GM23338 (cell line): ENCODE results near the gene SERPINB12. TPM values are rescaled to one million over a fixed set of nuclear protein-coding genes. Genes with fewer than 3 reads are reported as not detected.

ENCODE experiments used
- ATAC-seq: fragments of 200-7000 bp; cut with Tn5 transposase; 3 replicates; pipeline ENCODE4 v1.9.1; 2020
- DNase-seq: peaks from one replicate; pipeline ENCODE4 v3.0.0-alpha.2; 2015; ENCODE audit warnings: low spot score
- H2AFZ ChIP-seq: fragments of 200-600 bp; sonication (generic); 2 replicates; pipeline ENCODE4 v1.8.0; 2016; ENCODE audit warnings: antibody characterized with exemption, mild to moderate bottlenecking, moderate library complexity
- H3F3A ChIP-seq: fragments of 200-600 bp; sonication (generic); replicated peaks from 2 replicates; pipeline ENCODE4 v1.8.0; 2017; ENCODE audit warnings: antibody characterized with exemption, mixed run types, low read depth
- H3K27ac ChIP-seq: fragments of 200-600 bp; sonication (generic); 2 replicates; pipeline ENCODE4 v1.6.1; 2016; ENCODE audit warnings: low read depth
- H3K27me3 ChIP-seq: fragments of 200-600 bp; sonication (generic); 2 replicates; pipeline ENCODE4 v1.8.0; 2016; ENCODE audit warnings: mild to moderate bottlenecking, mixed run types, moderate library complexity; ENCODE audit not compliant: insufficient read depth
- H3K36me3 ChIP-seq: fragments of 200-600 bp; sonication (generic); 2 replicates; pipeline ENCODE4 v1.8.0; 2016; ENCODE audit warnings: mild to moderate bottlenecking; ENCODE audit not compliant: insufficient read depth
- H3K4me1 ChIP-seq: fragments of 200-600 bp; sonication (generic); 2 replicates; pipeline ENCODE4 v1.8.0; 2016; ENCODE audit warnings: mild to moderate bottlenecking, moderate library complexity; ENCODE audit not compliant: insufficient read depth
- H3K4me2 ChIP-seq: fragments of 200-600 bp; sonication (generic); 2 replicates; pipeline ENCODE4 v1.7.1; 2017; ENCODE audit warnings: mixed run types
- H3K4me3 ChIP-seq: fragments of 200-600 bp; sonication (generic); 2 replicates; pipeline ENCODE4 v1.6.1; 2016; ENCODE audit warnings: mixed run types
- H3K79me2 ChIP-seq: fragments of 200-600 bp; sonication (generic); replicated peaks from 2 replicates; pipeline ENCODE4 v1.8.0; 2017; ENCODE audit warnings: mild to moderate bottlenecking; ENCODE audit not compliant: insufficient read depth
- H3K9me2 ChIP-seq: fragments of 200-600 bp; sonication (generic); 2 replicates; pipeline ENCODE4 v1.8.0; 2017; ENCODE audit not compliant: insufficient read depth
- H4K20me1 ChIP-seq: fragments of 200-600 bp; sonication (generic); replicated peaks from 2 replicates; pipeline ENCODE4 v1.8.0; 2017; ENCODE audit warnings: mild to moderate bottlenecking; ENCODE audit not compliant: insufficient read depth
- H3K27ac Mint-ChIP-seq: 2 replicates; pipeline ENCODE4 v1.8.0; 2020; ENCODE audit warnings: inconsistent platforms, mild to moderate bottlenecking, moderate library complexity, mixed read lengths
- H3K27me3 Mint-ChIP-seq: 3 replicates; pipeline ENCODE4 v1.8.0; 2022; ENCODE audit warnings: low read depth, mild to moderate bottlenecking, moderate library complexity, mixed read lengths, inconsistent platforms; ENCODE audit not compliant: insufficient read depth, poor library complexity
- H3K36me3 Mint-ChIP-seq: 3 replicates; pipeline ENCODE4 v1.8.0; 2021; ENCODE audit warnings: low read depth, mild to moderate bottlenecking, inconsistent platforms, moderate library complexity, mixed read lengths
- H3K4me1 Mint-ChIP-seq: 3 replicates; pipeline ENCODE4 v1.8.0; 2020; ENCODE audit warnings: mild to moderate bottlenecking, inconsistent platforms, mixed read lengths
- H3K4me3 Mint-ChIP-seq: 3 replicates; pipeline ENCODE4 v1.8.0; 2021; ENCODE audit warnings: moderate library complexity, mild to moderate bottlenecking, inconsistent platforms, mixed read lengths
- H3K9me3 Mint-ChIP-seq: 3 replicates; pipeline ENCODE4 v1.8.0; 2020; ENCODE audit warnings: moderate library complexity, mild to moderate bottlenecking, inconsistent platforms, mixed read lengths
- CREB1 ChIP-seq: fragments of 250-450 bp; sonication (Bioruptor Pico); IDR thresholded peaks from 2 replicates; pipeline ENCODE4 v1.5.0; 2020; ENCODE audit warnings: low read depth, mild to moderate bottlenecking, moderate library complexity
- EZH2 ChIP-seq: fragments of 200-600 bp; sonication (generic); IDR thresholded peaks from one replicate; pipeline ENCODE4 v1.8.0; 2017; ENCODE audit warnings: antibody characterized with exemption, mild to moderate bottlenecking, low read depth; ENCODE audit not compliant: unreplicated experiment
- EZH2phosphoT487 ChIP-seq: fragments of 200-600 bp; sonication (generic); IDR thresholded peaks from one replicate; pipeline ENCODE4 v1.8.1; 2018; ENCODE audit warnings: antibody characterized with exemption; ENCODE audit not compliant: unreplicated experiment
- JUNB ChIP-seq: IDR thresholded peaks from one replicate; pipeline ENCODE4 v1.6.1; 2016; ENCODE audit warnings: antibody characterized with exemption; ENCODE audit not compliant: unreplicated experiment
- NANOG ChIP-seq: IDR thresholded peaks from 2 replicates; pipeline ENCODE4 v1.6.1; 2016; ENCODE audit warnings: antibody characterized with exemption, borderline replicate concordance
- POLR2AphosphoS5 ChIP-seq: IDR thresholded peaks from 2 replicates; pipeline ENCODE4 v1.6.1; 2016; ENCODE audit warnings: antibody characterized with exemption, low read depth
- STAT1 ChIP-seq: IDR thresholded peaks from one replicate; pipeline ENCODE4 v1.6.1; 2016; ENCODE audit warnings: antibody characterized with exemption; ENCODE audit not compliant: unreplicated experiment
- ZNF114 ChIP-seq: fragments of 250-450 bp; sonication (Bioruptor Pico); IDR thresholded peaks from 2 replicates; pipeline ENCODE4 v1.5.0; 2020; ENCODE audit warnings: mild to moderate bottlenecking, moderate library complexity
- ZNF331 ChIP-seq: fragments of 250-450 bp; sonication (Bioruptor Pico); IDR thresholded peaks from 2 replicates; pipeline ENCODE4 v1.5.0; 2020; ENCODE audit warnings: low read depth, mild to moderate bottlenecking, moderate library complexity
- ZNF462 ChIP-seq: fragments of 250-450 bp; sonication (Bioruptor Pico); IDR thresholded peaks from 2 replicates; pipeline ENCODE4 v1.5.0; 2020; ENCODE audit warnings: mild to moderate bottlenecking, moderate library complexity
- polyA plus RNA-seq: library from polyadenylated mRNA; unstranded; fragments of >200 nt; fragmentation: Nextera tagmentation; extraction: Ambion mirVana; gene quantifications from 2 replicates; pipeline ENCODE4 v1.2.1, GENCODE V29; 2016
- total RNA-seq: library from RNA; depleted of rRNA; stranded (reverse); fragments of >200 nt; shearing (Covaris generic); gene quantifications from 2 replicates; pipeline ENCODE4 v1.2.3, GENCODE V29; 2014
- TF ChIP-seq, protein P1 (sequence below): IDR thresholded peaks from one replicate; pipeline ENCODE4 v1.6.1; 2018; ENCODE audit warnings: antibody characterized with exemption; ENCODE audit not compliant: unreplicated experiment
- TF ChIP-seq, protein P2 (sequence below): IDR thresholded peaks from 2 replicates; pipeline ENCODE4 v1.6.1; 2016; ENCODE audit warnings: antibody characterized with exemption
- TF ChIP-seq, protein P3 (sequence below), 2 experiments: fragments of 200-600 bp in 1 of 2; sonication (generic) in 1 of 2; conservative IDR thresholded peaks; 2 replicates each; pipeline versions ENCODE4 v1.5.1 to v1.6.1; 2016 to 2017; ENCODE audit warnings: antibody characterized with exemption in 2 of 2, low read depth in 2 of 2, mild to moderate bottlenecking in 2 of 2, moderate library complexity in 1 of 2

The SERPINB12 gene
- total and polyA plus RNA-seq, 2 experiments from 2014 or later: not detected

DNA sequence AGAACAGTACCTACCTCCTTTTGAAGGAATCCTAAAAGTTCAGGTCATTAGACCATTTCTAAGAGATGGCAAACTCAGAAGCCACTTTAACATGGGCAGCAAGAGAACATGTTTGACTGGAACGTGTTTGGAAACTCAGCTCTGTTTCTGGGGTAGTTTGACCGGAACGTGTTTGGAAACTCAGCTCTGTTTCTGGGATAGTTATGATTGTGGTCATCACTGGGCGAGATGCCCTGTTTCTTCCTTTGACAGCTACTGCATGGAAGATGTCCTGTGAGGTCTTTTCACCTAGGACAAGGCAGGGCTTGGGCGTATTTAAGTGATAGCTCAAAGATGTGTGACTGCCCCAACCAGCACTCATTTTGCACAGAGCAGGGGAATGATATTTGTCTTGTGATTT lies 25.1 kb downstream of the SERPINB12 start:
- DNase-seq (no peak), ATAC-seq (no peak)
- Histone ChIP-seq H3K9me2 (no peaks in the 10 kb centered on the region), H3K79me2 (no peaks in the 10 kb centered on the region), H3K4me1 (no peaks in the 10 kb centered on the region), H2AFZ (no peak overlapping the region), H3K36me3 (no peaks in the 10 kb centered on the region), H3K4me3 (no peak overlapping the region), H3K4me2 (no peak overlapping the region), H3F3A (no peaks in the 10 kb centered on the region), H3K27me3 (no peaks in the 10 kb centered on the region), H3K27ac (no peak overlapping the region), H4K20me1 (no peaks in the 10 kb centered on the region)
- H3K27ac Mint-ChIP-seq: no peak overlapping the region
- no peaks in the 10 kb centered on the region for H3K9me3 Mint-ChIP-seq
- H3K27me3 Mint-ChIP-seq: no peaks in the 10 kb centered on the region
- no peaks in the 10 kb centered on the region for H3K36me3 Mint-ChIP-seq
- no peak for TF ChIP-seq ZNF114 (CRISPR knock-in tag)
- TF ChIP-seq, protein P1, sequence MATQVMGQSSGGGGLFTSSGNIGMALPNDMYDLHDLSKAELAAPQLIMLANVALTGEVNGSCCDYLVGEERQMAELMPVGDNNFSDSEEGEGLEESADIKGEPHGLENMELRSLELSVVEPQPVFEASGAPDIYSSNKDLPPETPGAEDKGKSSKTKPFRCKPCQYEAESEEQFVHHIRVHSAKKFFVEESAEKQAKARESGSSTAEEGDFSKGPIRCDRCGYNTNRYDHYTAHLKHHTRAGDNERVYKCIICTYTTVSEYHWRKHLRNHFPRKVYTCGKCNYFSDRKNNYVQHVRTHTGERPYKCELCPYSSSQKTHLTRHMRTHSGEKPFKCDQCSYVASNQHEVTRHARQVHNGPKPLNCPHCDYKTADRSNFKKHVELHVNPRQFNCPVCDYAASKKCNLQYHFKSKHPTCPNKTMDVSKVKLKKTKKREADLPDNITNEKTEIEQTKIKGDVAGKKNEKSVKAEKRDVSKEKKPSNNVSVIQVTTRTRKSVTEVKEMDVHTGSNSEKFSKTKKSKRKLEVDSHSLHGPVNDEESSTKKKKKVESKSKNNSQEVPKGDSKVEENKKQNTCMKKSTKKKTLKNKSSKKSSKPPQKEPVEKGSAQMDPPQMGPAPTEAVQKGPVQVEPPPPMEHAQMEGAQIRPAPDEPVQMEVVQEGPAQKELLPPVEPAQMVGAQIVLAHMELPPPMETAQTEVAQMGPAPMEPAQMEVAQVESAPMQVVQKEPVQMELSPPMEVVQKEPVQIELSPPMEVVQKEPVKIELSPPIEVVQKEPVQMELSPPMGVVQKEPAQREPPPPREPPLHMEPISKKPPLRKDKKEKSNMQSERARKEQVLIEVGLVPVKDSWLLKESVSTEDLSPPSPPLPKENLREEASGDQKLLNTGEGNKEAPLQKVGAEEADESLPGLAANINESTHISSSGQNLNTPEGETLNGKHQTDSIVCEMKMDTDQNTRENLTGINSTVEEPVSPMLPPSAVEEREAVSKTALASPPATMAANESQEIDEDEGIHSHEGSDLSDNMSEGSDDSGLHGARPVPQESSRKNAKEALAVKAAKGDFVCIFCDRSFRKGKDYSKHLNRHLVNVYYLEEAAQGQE: no peak
- no peak for TF ChIP-seq EZH2
- TF ChIP-seq, protein P2, sequence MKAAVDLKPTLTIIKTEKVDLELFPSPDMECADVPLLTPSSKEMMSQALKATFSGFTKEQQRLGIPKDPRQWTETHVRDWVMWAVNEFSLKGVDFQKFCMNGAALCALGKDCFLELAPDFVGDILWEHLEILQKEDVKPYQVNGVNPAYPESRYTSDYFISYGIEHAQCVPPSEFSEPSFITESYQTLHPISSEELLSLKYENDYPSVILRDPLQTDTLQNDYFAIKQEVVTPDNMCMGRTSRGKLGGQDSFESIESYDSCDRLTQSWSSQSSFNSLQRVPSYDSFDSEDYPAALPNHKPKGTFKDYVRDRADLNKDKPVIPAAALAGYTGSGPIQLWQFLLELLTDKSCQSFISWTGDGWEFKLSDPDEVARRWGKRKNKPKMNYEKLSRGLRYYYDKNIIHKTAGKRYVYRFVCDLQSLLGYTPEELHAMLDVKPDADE: no peak
- TF ChIP-seq JUNB: no peak
- TF ChIP-seq STAT1: no peak
- no peak for TF ChIP-seq ZNF462 (CRISPR knock-in tag)
- no peak for TF ChIP-seq NANOG
- no peak for TF ChIP-seq POLR2AphosphoS5
- no peak for TF ChIP-seq EZH2phosphoT487
- TF ChIP-seq, protein P3, sequence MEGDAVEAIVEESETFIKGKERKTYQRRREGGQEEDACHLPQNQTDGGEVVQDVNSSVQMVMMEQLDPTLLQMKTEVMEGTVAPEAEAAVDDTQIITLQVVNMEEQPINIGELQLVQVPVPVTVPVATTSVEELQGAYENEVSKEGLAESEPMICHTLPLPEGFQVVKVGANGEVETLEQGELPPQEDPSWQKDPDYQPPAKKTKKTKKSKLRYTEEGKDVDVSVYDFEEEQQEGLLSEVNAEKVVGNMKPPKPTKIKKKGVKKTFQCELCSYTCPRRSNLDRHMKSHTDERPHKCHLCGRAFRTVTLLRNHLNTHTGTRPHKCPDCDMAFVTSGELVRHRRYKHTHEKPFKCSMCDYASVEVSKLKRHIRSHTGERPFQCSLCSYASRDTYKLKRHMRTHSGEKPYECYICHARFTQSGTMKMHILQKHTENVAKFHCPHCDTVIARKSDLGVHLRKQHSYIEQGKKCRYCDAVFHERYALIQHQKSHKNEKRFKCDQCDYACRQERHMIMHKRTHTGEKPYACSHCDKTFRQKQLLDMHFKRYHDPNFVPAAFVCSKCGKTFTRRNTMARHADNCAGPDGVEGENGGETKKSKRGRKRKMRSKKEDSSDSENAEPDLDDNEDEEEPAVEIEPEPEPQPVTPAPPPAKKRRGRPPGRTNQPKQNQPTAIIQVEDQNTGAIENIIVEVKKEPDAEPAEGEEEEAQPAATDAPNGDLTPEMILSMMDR (conservative IDR thresholded peaks at IDR 0.05; ENCODE audit: low read depth in 2 of 2): no peak
- TF ChIP-seq ZNF331 (CRISPR knock-in tag): no peak
- no peak for TF ChIP-seq CREB1 (CRISPR knock-in tag)
- H3K4me3 Mint-ChIP-seq: no peak overlapping the region
- H3K4me1 Mint-ChIP-seq: 0 out of 3 replicates have a peak, but pooled peaks cover 2% of the 10 kb centered on the region
